Glomerular visceral epithelial cell (primary cell): ENCODE results near the gene SCYL3.
"Not testable (repeated sequence)": the region's sequence is repeated elsewhere in the genome, so short reads cannot be mapped to it uniquely, and the experiment has no call there.

ENCODE experiments used
- DNase-seq: peaks from one replicate; pipeline ENCODE4 v3.0.0-alpha.2; 2016; ENCODE audit errors: extremely low spot score

The SCYL3 gene

DNA sequence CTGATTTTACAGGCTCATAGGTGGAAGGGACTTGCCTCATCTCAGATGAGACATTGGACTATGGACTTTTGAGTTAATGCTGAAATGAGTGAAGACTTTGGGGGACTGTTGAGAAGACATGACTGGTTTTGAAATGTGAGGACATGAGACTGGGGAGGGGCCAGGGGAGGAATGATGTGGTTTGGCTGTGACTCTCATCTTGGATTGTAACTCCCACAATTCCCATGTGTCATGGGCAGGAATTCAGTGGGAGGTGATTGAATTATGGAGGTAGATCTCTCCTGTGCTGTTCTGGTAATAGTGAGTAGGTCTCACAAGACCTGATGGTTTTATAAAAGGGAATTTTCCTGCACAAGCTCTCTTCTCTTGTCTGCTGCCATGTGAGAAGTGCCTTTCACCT is 20.8 kb downstream of the SCYL3 start:
- no peak for DNase-seq

GRCh38 chr1:169871988-169872387 is 21.7 kb downstream of the SCYL3 start:
- not testable (repeated sequence) for DNase-seq

DNA sequence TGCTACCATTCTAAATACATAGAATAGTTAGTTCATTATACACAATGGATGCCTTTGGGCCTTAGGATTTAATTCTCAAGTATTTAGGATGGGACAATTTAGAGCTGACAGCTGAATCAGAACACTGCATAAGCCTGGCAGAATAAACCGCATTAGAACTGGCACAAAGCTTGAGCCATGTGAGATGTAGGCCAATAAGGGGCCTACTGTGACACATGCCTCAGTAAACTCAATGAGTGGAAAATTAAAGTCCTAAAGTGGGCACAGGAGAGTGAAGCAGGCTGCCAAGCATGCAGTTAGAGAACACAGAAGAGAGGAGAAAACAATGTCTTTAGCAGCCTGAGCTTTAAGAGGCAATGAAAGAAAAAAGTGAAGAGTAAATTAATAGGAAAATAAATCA is 24.3 kb downstream of the SCYL3 start:
- no peak for DNase-seq

GRCh38 chr1:169868978-169869377 is 24.7 kb downstream of the SCYL3 start:
- DNase-seq, result no peak

- no peak for DNase-seq
Measured at GRCh38 chr1:169867012-169867675, 26.6 kb downstream of the SCYL3 start.

DNA sequence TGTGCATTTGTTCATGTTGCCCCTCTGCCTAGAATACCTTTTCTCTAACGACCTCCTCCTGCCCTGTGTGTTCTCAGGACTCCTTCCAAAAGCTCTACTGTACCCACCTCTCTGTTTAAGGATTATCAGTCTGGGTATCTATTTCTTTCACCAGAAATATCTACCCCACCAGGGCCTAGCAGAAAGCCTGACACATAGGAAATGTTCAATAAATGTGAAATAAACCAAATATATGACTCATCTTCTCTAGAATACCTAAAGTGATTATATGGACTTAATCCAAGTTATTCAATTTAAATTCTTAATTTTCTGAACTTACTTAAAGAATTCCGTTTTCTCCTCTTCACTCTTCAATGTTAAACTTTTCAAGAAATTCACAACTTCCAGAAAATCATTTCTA is 27.1 kb downstream of the SCYL3 start:
- no peak for DNase-seq

DNA sequence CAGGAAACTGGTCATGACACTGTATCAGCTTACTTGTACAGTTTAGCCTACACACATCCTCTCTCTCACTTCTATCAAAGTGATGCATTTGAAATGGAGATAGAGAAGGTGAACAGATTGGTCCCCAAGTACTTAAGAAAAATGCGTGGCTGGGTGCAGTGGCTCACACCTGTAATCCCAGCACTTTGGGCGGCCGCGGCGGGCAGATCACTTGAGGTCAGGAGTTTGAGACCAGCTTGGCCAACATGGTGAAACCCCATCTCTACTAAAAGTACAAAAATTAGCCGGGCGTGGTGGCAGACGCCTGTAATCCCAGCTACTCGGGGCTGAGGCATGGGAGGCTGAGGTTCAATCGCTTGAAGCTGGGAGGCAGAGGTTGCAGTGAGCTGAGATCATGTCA is 29.2 kb downstream of the SCYL3 start:
- DNase-seq, result not testable (repeated sequence)

DNA sequence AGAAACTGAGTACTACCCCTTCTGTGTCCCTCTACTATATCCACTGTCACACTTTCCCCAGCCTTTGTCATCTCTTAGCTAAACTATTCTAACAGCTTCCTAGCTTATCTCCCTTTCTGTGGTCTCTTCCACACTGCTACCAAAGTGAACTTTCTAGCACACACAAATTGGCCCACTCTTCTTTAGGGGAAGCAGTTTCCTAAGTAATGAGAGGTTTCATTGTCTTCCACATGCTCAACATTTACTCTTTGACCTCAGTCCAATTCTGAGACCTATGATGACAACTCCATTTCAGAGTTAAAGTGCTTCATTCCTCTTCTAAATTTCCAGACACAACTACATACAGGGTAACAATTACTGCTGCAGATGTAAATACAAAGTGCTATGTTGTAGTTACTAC is 32.9 kb downstream of the SCYL3 start:
- DNase-seq, result no peak

DNA sequence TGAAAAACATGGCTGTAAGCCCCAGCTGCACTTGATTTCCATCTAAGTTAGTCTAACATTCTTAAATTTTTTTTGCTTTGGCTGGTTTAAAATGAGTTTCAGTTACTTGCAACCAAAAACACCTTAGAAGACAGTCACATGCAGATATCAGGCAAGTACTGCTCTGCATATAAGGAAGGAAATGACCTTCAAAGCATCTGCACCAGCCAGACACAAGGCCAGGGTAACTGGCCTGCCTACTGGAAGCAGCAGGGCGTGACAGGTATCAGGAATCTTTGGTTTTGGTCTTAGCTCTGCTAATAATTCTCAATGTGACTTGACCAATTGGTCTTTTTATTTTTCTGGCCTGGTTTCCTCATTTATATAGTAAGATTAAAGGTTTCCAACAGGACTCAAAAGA is 33.5 kb downstream of the SCYL3 start:
- peak; percentile 3 for DNase-seq

- no peak for DNase-seq
Measured at GRCh38 chr1:169859001-169859400, 34.7 kb downstream of the SCYL3 start.

- no peak for DNase-seq
Measured at GRCh38 chr1:169858467-169858866, 35.2 kb downstream of the SCYL3 start.

DNA sequence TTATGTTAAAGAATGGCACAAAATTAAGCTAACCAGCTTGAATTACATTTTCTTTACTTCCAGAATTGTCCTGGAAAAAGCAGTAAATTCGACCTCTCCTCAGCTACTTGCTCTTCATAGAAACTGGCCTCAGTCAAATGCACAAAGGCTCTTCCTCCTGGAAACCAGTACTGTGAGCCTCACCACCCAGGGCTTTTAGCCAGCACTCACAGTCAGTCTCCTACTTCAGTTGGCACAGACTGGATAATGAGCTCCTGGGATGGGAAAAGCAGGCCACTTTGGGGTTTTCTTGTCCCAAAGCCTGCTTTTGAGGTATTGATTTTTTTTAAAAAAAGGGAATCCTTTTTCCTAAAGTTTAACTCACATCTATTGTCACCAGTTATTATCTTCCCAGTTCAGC is 40.4 kb downstream of the SCYL3 start:
- no peak for DNase-seq

GRCh38 chr1:169849346-169850022 is 44.2 kb downstream of the SCYL3 start:
- no peak for DNase-seq

- DNase-seq, result no peak
Measured at GRCh38 chr1:169848456-169848855, 45.2 kb downstream of the SCYL3 start.

GRCh38 chr1:169844941-169845608 is 48.6 kb downstream of the SCYL3 start:
- DNase-seq, result no peak

DNA sequence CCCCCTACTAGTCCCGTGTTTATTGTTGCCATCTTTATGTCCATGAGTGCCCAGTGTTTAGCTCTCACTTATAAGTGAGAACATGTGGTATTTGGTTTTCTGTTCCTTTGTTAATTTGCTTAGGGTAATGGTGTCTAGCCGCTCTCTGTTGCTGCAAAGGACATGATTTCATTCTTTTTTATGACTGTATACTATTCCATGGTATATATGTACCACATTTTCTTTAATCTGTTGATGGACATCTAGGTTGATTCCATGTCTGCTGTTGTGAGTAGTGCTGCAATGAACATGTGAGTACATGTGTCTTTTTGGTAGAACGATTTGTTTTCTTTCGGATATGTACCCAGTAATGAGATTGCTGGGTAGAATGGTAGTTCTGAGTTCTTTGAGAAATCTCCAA is 54.8 kb downstream of the SCYL3 start:
- DNase-seq, result no peak

DNA sequence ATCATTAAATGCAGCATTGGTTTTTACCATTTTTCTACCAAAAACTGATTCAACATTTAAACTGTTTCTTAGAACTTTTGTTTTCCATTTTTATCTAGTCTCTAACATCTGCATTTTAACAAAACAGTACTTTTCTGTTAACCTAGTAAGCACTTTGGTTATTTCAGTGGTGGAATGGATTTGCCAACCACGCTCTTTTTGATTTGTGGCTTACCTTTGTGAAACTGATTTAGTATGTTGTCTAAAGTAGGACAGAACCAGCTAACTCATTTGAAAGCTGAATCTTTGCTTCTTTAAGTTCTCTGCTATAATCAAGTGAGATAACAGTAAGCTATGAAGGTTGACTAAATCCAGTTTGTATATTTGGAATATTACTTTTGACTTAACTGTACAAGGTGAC is 57.5 kb downstream of the SCYL3 start:
- DNase-seq, result no peak

- no peak for DNase-seq
Measured at GRCh38 chr1:169835647-169836046, 58.0 kb downstream of the SCYL3 start.

GRCh38 chr1:169834869-169835268 is 58.8 kb downstream of the SCYL3 start:
- DNase-seq, result no peak

- DNase-seq, result no peak
Measured at GRCh38 chr1:169833179-169833901, 60.4 kb downstream of the SCYL3 start.

- DNase-seq, result no peak
Measured at GRCh38 chr1:169829671-169830070, 64.0 kb downstream of the SCYL3 start.

DNA sequence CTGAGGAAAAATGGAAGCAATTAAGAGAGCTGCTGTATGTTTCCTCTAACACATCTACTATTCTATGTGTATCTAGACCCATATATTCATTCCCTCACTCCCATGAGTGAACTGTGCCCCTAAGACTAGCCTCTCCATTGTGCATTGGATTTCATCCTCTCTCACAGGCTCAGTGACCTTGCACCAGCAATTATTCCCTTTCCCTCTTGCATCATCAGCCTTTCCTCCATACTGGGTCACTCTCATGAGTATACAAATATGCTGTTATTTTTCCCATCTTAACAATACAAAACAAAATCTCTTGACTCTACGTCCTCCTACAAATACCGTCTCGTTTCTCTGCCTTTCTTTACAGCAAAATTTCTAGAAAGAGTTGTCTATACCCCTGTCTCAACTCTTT is 69.5 kb downstream of the SCYL3 start:
- no peak for DNase-seq

DNA sequence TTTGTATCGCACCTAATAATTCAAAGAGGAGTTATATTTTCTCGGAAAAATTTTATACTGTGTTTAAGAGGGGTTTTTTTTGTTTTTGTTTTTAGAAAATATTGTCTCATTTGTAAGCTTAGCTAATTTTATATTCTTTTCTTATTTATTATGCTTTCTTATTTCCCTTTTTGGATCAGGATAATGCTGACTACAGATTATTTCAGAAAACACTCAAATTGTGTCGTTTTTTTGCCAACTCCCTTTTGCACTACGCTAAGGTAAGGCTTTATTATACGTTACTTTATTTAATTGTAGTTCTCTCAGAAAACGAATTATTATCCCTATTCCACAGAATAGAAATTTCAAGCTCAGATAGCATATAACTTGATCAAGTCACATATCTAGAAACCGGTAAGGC is 72.2 kb downstream of the SCYL3 start:
- DNase-seq, result no peak
